ENCODE results near the gene ZDHHC3. TPM values are rescaled to one million over a fixed set of nuclear protein-coding genes. Genes with fewer than 3 reads are reported as not detected.
A peak's percentile ranks its signal among the peaks of the same experiment; 100 is the strongest.

ZDHHC3 gene
- total RNA-seq, 1 donor from 2014 or later = 63.4 TPM

DNA sequence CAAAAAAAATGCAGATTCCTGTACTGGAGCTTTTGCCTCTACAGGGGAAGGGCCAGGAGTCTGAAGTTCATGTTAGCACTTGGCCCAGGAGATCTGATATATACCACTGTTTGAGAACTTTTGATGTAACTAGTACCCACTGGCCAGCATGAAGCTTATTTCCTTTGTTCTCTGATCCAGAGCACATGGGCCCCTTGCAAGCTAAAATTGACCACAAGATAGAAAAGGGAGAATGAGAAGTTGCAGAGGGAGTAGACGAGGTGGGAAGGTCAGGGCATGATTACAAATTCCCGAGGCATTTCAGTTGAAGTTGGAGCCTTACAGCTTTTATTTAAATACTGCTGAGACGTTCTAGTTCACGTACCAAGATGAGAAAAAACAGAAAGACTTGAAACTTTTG is 73.3 kb downstream of the ZDHHC3 start:
- Mint-ChIP-seq H3K9me3 (ENCODE audit: low read depth) (no peaks in the 10 kb centered on the region), H3K27ac (ENCODE audit: unreplicated experiment) (no peak overlapping the region), H3K36me3 (ENCODE audit: low read depth) (no peaks in the 10 kb centered on the region), H3K4me1 (ENCODE audit: low read depth) (peaks cover 8% of the 10 kb centered on the region), H3K27me3 (ENCODE audit: low read depth) (no peaks in the 10 kb centered on the region), H3K4me3 (ENCODE audit: unreplicated experiment) (no peak overlapping the region)
- TF ChIP-seq, protein P1, sequence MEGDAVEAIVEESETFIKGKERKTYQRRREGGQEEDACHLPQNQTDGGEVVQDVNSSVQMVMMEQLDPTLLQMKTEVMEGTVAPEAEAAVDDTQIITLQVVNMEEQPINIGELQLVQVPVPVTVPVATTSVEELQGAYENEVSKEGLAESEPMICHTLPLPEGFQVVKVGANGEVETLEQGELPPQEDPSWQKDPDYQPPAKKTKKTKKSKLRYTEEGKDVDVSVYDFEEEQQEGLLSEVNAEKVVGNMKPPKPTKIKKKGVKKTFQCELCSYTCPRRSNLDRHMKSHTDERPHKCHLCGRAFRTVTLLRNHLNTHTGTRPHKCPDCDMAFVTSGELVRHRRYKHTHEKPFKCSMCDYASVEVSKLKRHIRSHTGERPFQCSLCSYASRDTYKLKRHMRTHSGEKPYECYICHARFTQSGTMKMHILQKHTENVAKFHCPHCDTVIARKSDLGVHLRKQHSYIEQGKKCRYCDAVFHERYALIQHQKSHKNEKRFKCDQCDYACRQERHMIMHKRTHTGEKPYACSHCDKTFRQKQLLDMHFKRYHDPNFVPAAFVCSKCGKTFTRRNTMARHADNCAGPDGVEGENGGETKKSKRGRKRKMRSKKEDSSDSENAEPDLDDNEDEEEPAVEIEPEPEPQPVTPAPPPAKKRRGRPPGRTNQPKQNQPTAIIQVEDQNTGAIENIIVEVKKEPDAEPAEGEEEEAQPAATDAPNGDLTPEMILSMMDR (IDR thresholded peaks at IDR 0.05) = no peak
- DNase-seq (ENCODE audit: low spot score) = no peak

DNA sequence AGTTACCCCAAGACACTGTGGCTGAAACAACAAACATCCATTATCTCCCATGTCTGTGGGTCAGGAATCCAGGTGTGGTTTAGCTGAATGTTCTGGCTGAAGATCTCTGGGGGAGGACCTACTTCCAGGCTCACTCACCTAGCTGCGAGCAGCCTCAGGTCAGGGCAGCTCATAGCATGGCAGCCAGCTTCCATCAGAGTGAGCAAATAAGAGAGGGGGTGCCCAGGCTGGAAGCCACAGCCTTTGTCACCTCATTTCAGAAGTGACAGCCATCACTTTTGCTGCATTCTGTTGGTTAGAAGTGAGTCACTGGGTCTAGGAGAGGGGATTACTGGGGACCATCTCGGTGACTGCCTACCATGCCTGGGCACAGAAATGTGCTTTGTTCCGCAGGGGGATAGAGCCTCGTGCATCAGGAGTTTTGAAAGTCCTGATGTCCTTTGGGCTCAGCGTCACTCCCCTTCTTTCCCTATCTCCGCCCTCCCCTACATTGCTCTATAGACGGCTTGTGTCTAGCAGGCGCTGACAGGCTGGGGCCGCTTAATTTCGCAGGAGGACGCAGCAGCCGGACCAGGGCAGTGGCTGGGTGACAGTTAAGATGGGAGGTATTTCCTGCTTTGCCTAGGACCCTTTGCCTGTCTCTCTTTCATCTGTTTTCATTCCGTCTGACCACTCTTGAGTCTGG is 76.1 kb downstream of the ZDHHC3 start:
- H3K9me3 Mint-ChIP-seq (ENCODE audit: low read depth) = no peaks in the 10 kb centered on the region
- H3K4me1 Mint-ChIP-seq (ENCODE audit: low read depth) = peaks cover 19% of the 10 kb centered on the region
- no peaks in the 10 kb centered on the region for H3K36me3 Mint-ChIP-seq (ENCODE audit: low read depth)
- DNase-seq (ENCODE audit: low spot score) = no peak
- H3K27ac Mint-ChIP-seq (ENCODE audit: unreplicated experiment) = no peak overlapping the region
- H3K4me3 Mint-ChIP-seq (ENCODE audit: unreplicated experiment) = no peak overlapping the region
- no peaks in the 10 kb centered on the region for H3K27me3 Mint-ChIP-seq (ENCODE audit: low read depth)
- TF ChIP-seq, protein P1 (IDR thresholded peaks at IDR 0.05) = no peak

DNA sequence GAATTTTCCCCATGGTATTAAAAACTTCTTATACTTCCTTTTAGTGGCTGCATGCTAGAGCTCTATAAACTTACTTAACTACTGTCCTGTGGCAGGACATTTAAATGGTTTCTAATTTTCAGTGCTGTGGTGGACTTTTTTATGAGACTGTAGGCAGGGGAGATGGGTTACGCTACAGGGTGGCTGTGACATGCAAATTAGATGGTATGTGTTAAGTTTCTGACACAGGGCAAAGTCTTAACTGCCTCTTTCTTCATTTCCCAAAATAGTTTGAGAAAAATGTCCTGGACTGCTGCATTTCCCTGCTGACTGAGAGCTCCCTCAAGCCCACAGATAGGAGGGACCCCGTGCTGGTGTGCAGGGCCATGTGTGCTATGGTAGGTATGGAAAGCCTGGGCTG is 79.5 kb downstream of the ZDHHC3 start:
- TF ChIP-seq, protein P1 (IDR thresholded peaks at IDR 0.05) = no peak
- peaks cover 37% of the 10 kb centered on the region for H3K4me1 Mint-ChIP-seq (ENCODE audit: low read depth)
- no peak overlapping the region for H3K4me3 Mint-ChIP-seq (ENCODE audit: unreplicated experiment)

DNA sequence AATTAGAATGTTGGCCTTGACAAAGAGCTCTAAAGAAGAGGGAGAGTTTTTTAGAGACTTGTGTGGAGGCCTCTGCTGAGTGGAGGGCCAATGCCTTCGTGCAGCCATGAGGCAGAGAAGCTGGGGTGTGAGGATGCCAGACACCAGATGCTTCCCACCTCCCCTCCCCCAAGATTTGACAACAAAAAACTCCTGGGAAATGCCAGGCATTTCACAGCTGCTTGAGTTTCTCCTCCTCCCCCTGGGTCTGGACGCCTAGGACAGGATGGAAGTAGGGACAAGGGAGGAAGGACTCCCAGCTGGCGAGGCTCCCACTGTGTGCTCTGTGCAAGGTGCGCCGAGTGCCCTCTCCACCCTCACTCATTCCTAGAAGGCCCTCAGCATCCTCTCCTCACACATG is 81.5 kb downstream of the ZDHHC3 start:
- DNase-seq (ENCODE audit: low spot score) = no peak
- Mint-ChIP-seq H3K27ac (ENCODE audit: unreplicated experiment) (no peak overlapping the region), H3K4me3 (ENCODE audit: unreplicated experiment) (no peak overlapping the region), H3K36me3 (ENCODE audit: low read depth) (no peaks in the 10 kb centered on the region), H3K4me1 (ENCODE audit: low read depth) (peaks cover 29% of the 10 kb centered on the region), H3K27me3 (ENCODE audit: low read depth) (no peaks in the 10 kb centered on the region), H3K9me3 (ENCODE audit: low read depth) (no peaks in the 10 kb centered on the region)
- TF ChIP-seq, protein P1 (IDR thresholded peaks at IDR 0.05) = no peak

More for the DNA sequence above, 79.5 kb downstream of the ZDHHC3 start:
- no peak for DNase-seq (ENCODE audit: low spot score)
- Mint-ChIP-seq H3K36me3 (ENCODE audit: low read depth) (no peaks in the 10 kb centered on the region), H3K27me3 (ENCODE audit: low read depth) (no peaks in the 10 kb centered on the region), H3K9me3 (ENCODE audit: low read depth) (no peaks in the 10 kb centered on the region), H3K27ac (ENCODE audit: unreplicated experiment) (no peak overlapping the region)

DNA sequence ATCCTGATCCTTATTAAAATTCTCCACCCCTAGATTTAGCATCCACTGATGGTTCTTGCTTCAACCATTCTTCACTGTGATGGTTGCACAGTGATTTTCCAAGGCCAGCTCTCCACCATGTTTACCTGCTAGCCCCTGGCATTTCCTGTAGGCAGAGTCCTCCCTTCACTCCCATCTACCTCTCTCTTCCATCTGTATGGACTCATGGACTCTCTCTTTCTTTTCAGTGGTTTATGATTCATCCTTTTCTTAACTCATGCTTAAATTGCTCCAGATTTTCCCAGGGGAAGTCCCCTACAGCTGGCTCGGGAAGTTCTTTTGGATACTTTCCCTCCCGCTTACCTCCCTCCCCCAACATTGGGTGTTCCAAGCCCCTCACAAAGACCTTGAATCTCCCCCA is 82.9 kb downstream of the ZDHHC3 start:
- H3K9me3 Mint-ChIP-seq (ENCODE audit: low read depth) = no peaks in the 10 kb centered on the region
- peaks cover 29% of the 10 kb centered on the region for H3K4me1 Mint-ChIP-seq (ENCODE audit: low read depth)
- H3K27ac Mint-ChIP-seq (ENCODE audit: unreplicated experiment) = peak overlapping the region; percentile 82
- H3K36me3 Mint-ChIP-seq (ENCODE audit: low read depth) = no peaks in the 10 kb centered on the region
- no peak for DNase-seq (ENCODE audit: low spot score)
- H3K4me3 Mint-ChIP-seq (ENCODE audit: unreplicated experiment) = no peak overlapping the region
- no peaks in the 10 kb centered on the region for H3K27me3 Mint-ChIP-seq (ENCODE audit: low read depth)
- TF ChIP-seq, protein P1 (IDR thresholded peaks at IDR 0.05) = no peak

All from chondrocyte (in vitro differentiated cells).